ENCODE data around the gene DNAJC5. TPM values are rescaled to one million over a fixed set of nuclear protein-coding genes. Genes with fewer than 3 reads are reported as not detected.
"Not testable (repeated sequence)": the region's sequence is repeated elsewhere in the genome, so short reads cannot be mapped to it uniquely, and the experiment has no call there.

Gene DNAJC5
- total RNA-seq, 2 experiments from 2014 or later: 19.4 to 19.5 TPM

GRCh38 chr20:63880901-63881300, 14.0 kb upstream of the DNAJC5 start:
- H3K27ac Mint-ChIP-seq; H3K4me3 Mint-ChIP-seq; intact Hi-C loops (cut with micrococcal nuclease); DNase-seq; H3K9me3 Mint-ChIP-seq; H3K4me1 Mint-ChIP-seq (ENCODE audit: low read depth); CTCF ChIA-PET; H3K27me3 Mint-ChIP-seq (ENCODE audit: low read depth): not testable (repeated sequence)
- H3K36me3 Mint-ChIP-seq (ENCODE audit: low read depth): peaks cover 15% of the 10 kb centered on the region

DNA sequence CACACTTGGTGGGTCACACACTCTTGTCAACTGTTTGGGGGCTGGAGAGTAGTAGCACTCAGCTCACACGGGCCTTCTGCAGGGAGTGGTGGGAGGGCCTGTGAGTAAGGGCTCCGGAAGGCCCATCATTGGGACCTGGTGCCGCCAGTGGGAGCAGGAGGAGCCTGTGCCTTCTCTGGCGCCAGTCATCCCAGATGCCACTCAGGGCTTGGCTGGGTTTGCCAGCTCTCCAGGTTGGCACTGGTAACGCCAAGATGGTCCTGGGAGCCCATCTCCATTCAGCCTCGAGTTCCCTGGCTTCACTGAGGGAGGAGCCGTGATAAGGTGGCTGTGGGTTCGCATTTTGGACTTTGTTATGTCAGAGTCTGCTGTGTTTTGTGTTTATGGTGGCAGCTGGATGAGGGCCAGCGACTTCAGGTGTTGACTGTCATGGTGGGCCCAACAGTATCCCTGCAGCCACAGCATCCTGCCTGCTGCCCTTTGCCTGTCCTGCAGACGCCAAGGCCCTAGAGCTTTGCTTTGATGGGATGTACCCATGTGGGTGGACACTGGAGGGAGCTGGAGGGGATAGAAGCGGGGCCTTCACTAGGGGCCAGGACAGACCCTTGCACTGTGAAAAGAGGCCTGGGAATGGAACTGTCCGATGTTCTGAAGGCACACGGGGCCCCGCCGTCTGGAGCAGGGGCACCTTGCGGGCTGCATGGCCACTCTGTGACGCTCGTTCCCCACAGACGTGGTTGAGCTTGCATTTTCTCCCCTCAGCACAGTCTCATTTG, 13.3 kb upstream of the DNAJC5 start:
- Mint-ChIP-seq H3K36me3 (ENCODE audit: low read depth) (peaks cover 10% of the 10 kb centered on the region), H3K27me3 (ENCODE audit: low read depth) (no peaks in the 10 kb centered on the region), H3K4me3 (no peak overlapping the region), H3K4me1 (ENCODE audit: low read depth) (no peaks in the 10 kb centered on the region), H3K9me3 (no peaks in the 10 kb centered on the region), H3K27ac (no peak overlapping the region)
- no peak for DNase-seq
- intact Hi-C loops (cut with micrococcal nuclease): no loop called here
- CTCF ChIA-PET: no interaction called here

- CTCF ChIA-PET: no interaction called here
- Mint-ChIP-seq H3K4me3 (no peak overlapping the region), H3K36me3 (ENCODE audit: low read depth) (peaks cover 11% of the 10 kb centered on the region), H3K27ac (no peak overlapping the region), H3K9me3 (no peaks in the 10 kb centered on the region), H3K4me1 (ENCODE audit: low read depth) (no peaks in the 10 kb centered on the region), H3K27me3 (ENCODE audit: low read depth) (no peaks in the 10 kb centered on the region)
- no peak for DNase-seq
- intact Hi-C loops (cut with micrococcal nuclease): no loop called here
Observed at GRCh38 chr20:63882257-63883200, 12.4 kb upstream of the DNAJC5 start.

DNA sequence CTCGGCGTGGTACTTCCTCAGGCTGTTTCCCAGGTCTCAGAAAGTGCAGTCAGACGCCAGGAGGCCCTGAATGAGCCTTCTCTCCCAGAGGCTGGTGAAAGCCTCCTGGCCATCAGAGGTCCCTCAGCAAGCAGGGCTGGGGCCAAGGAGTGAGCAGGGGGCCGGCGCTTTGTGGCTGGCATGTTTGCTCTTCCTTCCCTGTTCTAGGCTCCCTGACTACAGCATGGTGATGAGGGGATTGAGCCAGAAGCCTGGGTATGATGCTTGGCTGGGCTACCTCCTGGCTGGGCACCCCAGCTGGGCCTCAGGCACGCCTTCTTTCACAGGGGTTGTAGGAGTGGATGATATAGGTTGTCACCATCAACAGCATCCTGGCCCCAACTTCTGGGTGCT, 11.7 kb upstream of the DNAJC5 start:
- H3K27me3 Mint-ChIP-seq (ENCODE audit: low read depth): no peaks in the 10 kb centered on the region
- H3K9me3 Mint-ChIP-seq: no peaks in the 10 kb centered on the region
- peaks cover 11% of the 10 kb centered on the region for H3K36me3 Mint-ChIP-seq (ENCODE audit: low read depth)
- no peak for DNase-seq
- intact Hi-C loops (cut with micrococcal nuclease): no loop called here
- no peaks in the 10 kb centered on the region for H3K4me1 Mint-ChIP-seq (ENCODE audit: low read depth)
- H3K4me3 Mint-ChIP-seq: no peak overlapping the region
- no peak overlapping the region for H3K27ac Mint-ChIP-seq
- CTCF ChIA-PET: interaction anchor here (0.6 kb wide), 1 partner anchor 26 kb away, joined by 3 read pairs; no protein-coding TSS in a partner anchor

GRCh38 chr20:63884506-63885263, 10.2 kb upstream of the DNAJC5 start:
- H3K27ac Mint-ChIP-seq: no peak overlapping the region
- no peaks in the 10 kb centered on the region for H3K4me1 Mint-ChIP-seq (ENCODE audit: low read depth)
- intact Hi-C loops (cut with micrococcal nuclease): no loop called here
- H3K4me3 Mint-ChIP-seq: no peak overlapping the region
- no peak for DNase-seq
- no peaks in the 10 kb centered on the region for H3K9me3 Mint-ChIP-seq
- CTCF ChIA-PET: no interaction called here
- peaks cover 15% of the 10 kb centered on the region for H3K36me3 Mint-ChIP-seq (ENCODE audit: low read depth)
- no peaks in the 10 kb centered on the region for H3K27me3 Mint-ChIP-seq (ENCODE audit: low read depth)

- intact Hi-C loops (cut with micrococcal nuclease): no loop called here
- H3K27me3 Mint-ChIP-seq (ENCODE audit: low read depth): no peaks in the 10 kb centered on the region
- no peaks in the 10 kb centered on the region for H3K9me3 Mint-ChIP-seq
- no peak overlapping the region for H3K27ac Mint-ChIP-seq
- CTCF ChIA-PET: no interaction called here
- H3K4me1 Mint-ChIP-seq (ENCODE audit: low read depth): no peaks in the 10 kb centered on the region
- no peak for DNase-seq
- peaks cover 15% of the 10 kb centered on the region for H3K36me3 Mint-ChIP-seq (ENCODE audit: low read depth)
- H3K4me3 Mint-ChIP-seq: no peak overlapping the region
Observed at GRCh38 chr20:63885264-63886053, 9.5 kb upstream of the DNAJC5 start.

- H3K4me1 Mint-ChIP-seq (ENCODE audit: low read depth): no peaks in the 10 kb centered on the region
- H3K36me3 Mint-ChIP-seq (ENCODE audit: low read depth): peaks cover 15% of the 10 kb centered on the region
- CTCF ChIA-PET: no interaction called here
- no peaks in the 10 kb centered on the region for H3K9me3 Mint-ChIP-seq
- no peaks in the 10 kb centered on the region for H3K27me3 Mint-ChIP-seq (ENCODE audit: low read depth)
- H3K27ac Mint-ChIP-seq: no peak overlapping the region
- intact Hi-C loops (cut with micrococcal nuclease): no loop called here
- DNase-seq: no peak
- no peak overlapping the region for H3K4me3 Mint-ChIP-seq
Observed at GRCh38 chr20:63886054-63886419, 8.9 kb upstream of the DNAJC5 start.

DNA sequence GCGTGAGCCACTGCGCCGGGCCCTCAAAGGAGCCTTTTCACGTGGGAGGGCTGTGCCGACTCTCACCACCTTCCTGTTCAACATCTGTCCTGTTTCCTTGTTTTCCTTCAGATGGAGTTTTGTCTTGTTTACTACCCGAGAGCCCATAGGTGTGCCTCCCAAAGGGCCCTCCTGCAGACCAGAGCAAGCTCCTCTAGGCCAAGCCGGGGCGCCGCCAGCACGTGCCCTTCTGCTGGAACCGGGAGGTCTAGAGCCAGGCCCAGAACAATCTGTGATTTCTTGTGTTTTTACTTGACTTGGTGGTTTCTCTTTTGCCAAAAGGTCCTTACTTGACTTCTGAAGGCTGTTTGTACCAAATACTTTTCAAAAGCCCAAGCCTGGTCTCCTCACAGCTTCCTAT, 8.0 kb upstream of the DNAJC5 start:
- no peaks in the 10 kb centered on the region for H3K9me3 Mint-ChIP-seq
- intact Hi-C loops (cut with micrococcal nuclease): no loop called here
- H3K27ac Mint-ChIP-seq: no peak overlapping the region
- no peak overlapping the region for H3K4me3 Mint-ChIP-seq
- H3K27me3 Mint-ChIP-seq (ENCODE audit: low read depth): no peaks in the 10 kb centered on the region
- H3K36me3 Mint-ChIP-seq (ENCODE audit: low read depth): peaks cover 15% of the 10 kb centered on the region
- CTCF ChIA-PET: no interaction called here
- DNase-seq: no peak
- no peaks in the 10 kb centered on the region for H3K4me1 Mint-ChIP-seq (ENCODE audit: low read depth)

DNA sequence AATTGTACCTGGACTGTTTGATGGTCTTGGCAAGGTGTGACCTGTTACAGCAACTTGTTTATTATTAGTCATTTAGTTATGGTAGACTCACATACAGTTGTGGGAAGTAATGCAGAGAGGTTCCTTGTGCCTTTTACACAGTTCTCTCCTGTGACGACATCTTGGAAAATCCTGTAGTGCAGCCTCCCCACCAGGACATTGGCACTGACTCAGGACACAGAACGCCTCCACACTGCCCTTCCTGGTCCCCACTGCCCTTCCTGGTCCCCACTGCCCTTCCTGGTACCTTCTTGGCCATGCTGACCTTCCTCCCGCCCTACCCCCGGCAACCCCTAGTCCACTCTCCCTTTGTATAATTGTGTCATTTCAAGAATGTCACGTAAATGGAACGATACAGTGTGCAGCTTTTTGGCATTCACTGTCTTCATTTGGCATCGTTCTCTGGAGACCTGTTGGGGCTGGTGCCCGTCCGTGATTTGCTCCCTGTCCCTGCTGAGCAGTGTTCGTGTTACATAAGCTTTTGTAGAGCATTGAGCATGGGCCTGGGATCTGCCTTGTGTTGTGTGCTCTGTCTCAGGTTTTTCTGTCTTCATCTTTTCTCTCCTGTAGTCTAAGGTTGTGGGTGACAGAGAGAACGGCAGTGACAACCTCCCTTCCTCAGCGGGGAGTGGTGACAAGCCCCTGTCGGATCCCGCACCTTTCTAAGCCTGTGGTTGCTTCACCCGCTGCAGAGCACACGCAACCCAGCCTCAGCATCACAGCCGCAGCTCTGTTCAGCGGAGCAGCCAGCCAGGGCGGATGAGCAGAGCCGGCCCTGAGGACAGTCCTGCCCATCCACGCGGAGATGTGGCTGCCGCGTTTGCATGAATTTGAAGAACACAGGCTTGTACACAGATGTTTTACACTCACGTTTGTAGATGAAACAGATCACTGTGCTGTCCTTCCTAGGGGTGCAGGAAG, 5.4 kb upstream of the DNAJC5 start:
- intact Hi-C loops (cut with micrococcal nuclease): no loop called here
- Mint-ChIP-seq H3K4me3 (no peak overlapping the region), H3K27me3 (ENCODE audit: low read depth) (no peaks in the 10 kb centered on the region), H3K27ac (no peak overlapping the region), H3K4me1 (ENCODE audit: low read depth) (peaks cover 5% of the 10 kb centered on the region), H3K36me3 (ENCODE audit: low read depth) (peaks cover 7% of the 10 kb centered on the region), H3K9me3 (no peaks in the 10 kb centered on the region)
- CTCF ChIA-PET: no interaction called here
- DNase-seq: no peak

- H3K27me3 Mint-ChIP-seq (ENCODE audit: low read depth): no peaks in the 10 kb centered on the region
- H3K27ac Mint-ChIP-seq: no peak overlapping the region
- no peak overlapping the region for H3K4me3 Mint-ChIP-seq
- intact Hi-C loops (cut with micrococcal nuclease): no loop called here
- no peaks in the 10 kb centered on the region for H3K9me3 Mint-ChIP-seq
- H3K4me1 Mint-ChIP-seq (ENCODE audit: low read depth): peaks cover 7% of the 10 kb centered on the region
- peaks cover 7% of the 10 kb centered on the region for H3K36me3 Mint-ChIP-seq (ENCODE audit: low read depth)
- no peak for DNase-seq
- CTCF ChIA-PET: no interaction called here
Observed at GRCh38 chr20:63890201-63890576, 4.7 kb upstream of the DNAJC5 start.

DNA sequence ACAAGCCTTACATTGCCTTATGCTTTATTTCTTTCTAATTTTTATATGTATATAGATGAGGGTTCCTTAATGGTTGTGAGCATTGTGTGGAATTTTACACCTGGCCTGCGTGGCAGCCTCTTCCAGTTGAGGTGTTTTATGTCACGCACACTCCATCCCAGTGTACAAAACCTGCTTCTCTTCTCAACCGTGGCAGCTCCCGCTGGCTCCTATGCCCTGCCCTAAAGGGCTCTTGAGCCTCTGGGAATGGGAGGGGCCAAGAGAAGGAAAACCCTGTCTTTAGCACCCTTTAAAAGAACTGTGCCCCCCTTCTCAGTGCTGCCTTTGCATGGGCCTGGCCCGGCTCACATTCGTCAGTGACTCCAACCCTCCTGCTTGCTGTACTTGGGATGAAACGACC, 4.3 kb upstream of the DNAJC5 start:
- Mint-ChIP-seq H3K9me3 (no peaks in the 10 kb centered on the region), H3K4me3 (no peak overlapping the region), H3K27ac (no peak overlapping the region), H3K27me3 (ENCODE audit: low read depth) (no peaks in the 10 kb centered on the region), H3K4me1 (ENCODE audit: low read depth) (peaks cover 7% of the 10 kb centered on the region), H3K36me3 (ENCODE audit: low read depth) (peaks cover 8% of the 10 kb centered on the region)
- CTCF ChIA-PET: no interaction called here
- no peak for DNase-seq
- intact Hi-C loops (cut with micrococcal nuclease): no loop called here
